ENCODE results near the gene HAUS8. TPM values are rescaled to one million over a fixed set of nuclear protein-coding genes. Genes with fewer than 3 reads are reported as not detected.

Gene HAUS8
- total RNA-seq, 4 donors from 2014 or later: 9.7 to 29.7 (median 10.1) TPM

DNA sequence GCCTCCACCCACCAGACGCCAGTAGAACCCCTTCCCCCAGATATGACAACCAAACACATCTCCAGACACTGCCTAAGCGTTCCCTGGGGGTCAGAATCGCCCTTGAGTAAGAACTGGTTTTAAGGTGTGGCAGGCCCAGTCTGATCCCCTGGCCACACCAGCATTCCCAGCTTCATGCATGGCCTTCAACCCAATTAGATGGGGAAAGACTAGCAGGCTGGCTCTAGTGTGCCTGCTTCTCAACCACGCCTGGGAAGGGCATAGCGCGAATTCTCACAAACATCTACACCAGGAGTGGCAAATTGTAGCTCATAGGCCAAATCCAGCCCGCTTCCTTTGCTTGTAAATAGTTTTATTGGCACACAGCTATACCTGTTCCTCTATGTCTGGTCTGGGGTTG is 13.6 kb downstream of the HAUS8 start:
- Histone ChIP-seq H3K4me1 (peaks cover 0 to 5% (median 0%) of the 10 kb centered on the region in 4 donors), H3K4me3 (no peak overlapping the region), H3K27ac (no peak overlapping the region), H3K27me3 (no peaks in the 10 kb centered on the region), H3K36me3 (peaks cover 0 to 23% (median 0%) of the 10 kb centered on the region in 3 donors), H3K9me3 (no peaks in the 10 kb centered on the region)
- no peak for DNase-seq
- TF ChIP-seq, protein P1, sequence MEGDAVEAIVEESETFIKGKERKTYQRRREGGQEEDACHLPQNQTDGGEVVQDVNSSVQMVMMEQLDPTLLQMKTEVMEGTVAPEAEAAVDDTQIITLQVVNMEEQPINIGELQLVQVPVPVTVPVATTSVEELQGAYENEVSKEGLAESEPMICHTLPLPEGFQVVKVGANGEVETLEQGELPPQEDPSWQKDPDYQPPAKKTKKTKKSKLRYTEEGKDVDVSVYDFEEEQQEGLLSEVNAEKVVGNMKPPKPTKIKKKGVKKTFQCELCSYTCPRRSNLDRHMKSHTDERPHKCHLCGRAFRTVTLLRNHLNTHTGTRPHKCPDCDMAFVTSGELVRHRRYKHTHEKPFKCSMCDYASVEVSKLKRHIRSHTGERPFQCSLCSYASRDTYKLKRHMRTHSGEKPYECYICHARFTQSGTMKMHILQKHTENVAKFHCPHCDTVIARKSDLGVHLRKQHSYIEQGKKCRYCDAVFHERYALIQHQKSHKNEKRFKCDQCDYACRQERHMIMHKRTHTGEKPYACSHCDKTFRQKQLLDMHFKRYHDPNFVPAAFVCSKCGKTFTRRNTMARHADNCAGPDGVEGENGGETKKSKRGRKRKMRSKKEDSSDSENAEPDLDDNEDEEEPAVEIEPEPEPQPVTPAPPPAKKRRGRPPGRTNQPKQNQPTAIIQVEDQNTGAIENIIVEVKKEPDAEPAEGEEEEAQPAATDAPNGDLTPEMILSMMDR (IDR thresholded peaks at IDR 0.05): no peak
- no peak for TF ChIP-seq POLR2A (IDR thresholded peaks at IDR 0.05)

DNA sequence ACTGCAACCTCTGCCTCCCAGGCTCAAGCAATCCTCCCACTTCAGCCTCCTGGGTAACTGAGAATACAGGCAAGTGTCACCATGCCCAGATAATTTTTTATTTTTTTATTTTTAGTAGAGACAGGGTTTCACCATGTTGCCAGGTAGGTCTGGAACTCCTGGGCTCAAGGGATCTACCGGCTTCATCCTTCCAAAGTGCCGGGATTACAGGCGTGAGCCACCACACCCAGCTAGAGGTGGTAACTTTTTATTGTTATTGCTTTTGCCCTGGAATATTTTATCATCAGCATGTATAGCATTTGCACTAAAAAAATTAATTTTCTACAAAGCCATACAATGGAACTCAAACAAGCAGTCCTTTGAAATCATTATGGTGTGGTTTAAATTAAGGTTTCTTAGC is 14.0 kb downstream of the HAUS8 start:
- Histone ChIP-seq H3K4me3 (no peak overlapping the region), H3K27me3 (no peaks in the 10 kb centered on the region), H3K9me3 (no peaks in the 10 kb centered on the region), H3K27ac (no peak overlapping the region), H3K36me3 (peaks cover 0 to 23% (median 0%) of the 10 kb centered on the region in 3 donors), H3K4me1 (peaks cover 0 to 5% (median 0%) of the 10 kb centered on the region in 4 donors)
- no peak for DNase-seq
- TF ChIP-seq, protein P1 (IDR thresholded peaks at IDR 0.05): no peak

GRCh38 chr19:17060802-17061201 is 14.4 kb downstream of the HAUS8 start:
- Histone ChIP-seq H3K4me1 (peaks cover 0 to 5% (median 0%) of the 10 kb centered on the region in 4 donors), H3K36me3 (peaks cover 0 to 23% (median 0%) of the 10 kb centered on the region in 3 donors), H3K9me3 (no peaks in the 10 kb centered on the region), H3K27ac (no peak overlapping the region), H3K27me3 (no peaks in the 10 kb centered on the region), H3K4me3 (no peak overlapping the region)
- DNase-seq: no peak
- no peak for TF ChIP-seq POLR2A (IDR thresholded peaks at IDR 0.05)
- TF ChIP-seq, protein P1 (IDR thresholded peaks at IDR 0.05): no peak

GRCh38 chr19:17058236-17058635 is 17.0 kb downstream of the HAUS8 start:
- peaks cover 0 to 5% (median 0%) of the 10 kb centered on the region in 4 donors for H3K4me1 ChIP-seq

GRCh38 chr19:17055636-17056035 is 19.6 kb downstream of the HAUS8 start:
- Histone ChIP-seq H3K4me1 (no peaks in the 10 kb centered on the region), H3K36me3 (peaks cover 0 to 66% (median 0%) of the 10 kb centered on the region in 3 donors), H3K4me3 (no peak overlapping the region), H3K27ac (no peak overlapping the region), H3K9me3 (no peaks in the 10 kb centered on the region), H3K27me3 (no peaks in the 10 kb centered on the region)
- DNase-seq: no peak
- TF ChIP-seq, protein P1 (IDR thresholded peaks at IDR 0.05): no peak
- TF ChIP-seq POLR2A (IDR thresholded peaks at IDR 0.05): no peak

More at GRCh38 chr19:17058236-17058635, 17.0 kb downstream of the HAUS8 start:
- Histone ChIP-seq H3K4me3 (no peak overlapping the region), H3K36me3 (peaks cover 0 to 40% (median 0%) of the 10 kb centered on the region in 3 donors), H3K27ac (no peak overlapping the region), H3K9me3 (no peaks in the 10 kb centered on the region), H3K27me3 (no peaks in the 10 kb centered on the region)
- no peak for DNase-seq
- TF ChIP-seq, protein P1 (IDR thresholded peaks at IDR 0.05): no peak
- TF ChIP-seq POLR2A (IDR thresholded peaks at IDR 0.05): no peak

DNA sequence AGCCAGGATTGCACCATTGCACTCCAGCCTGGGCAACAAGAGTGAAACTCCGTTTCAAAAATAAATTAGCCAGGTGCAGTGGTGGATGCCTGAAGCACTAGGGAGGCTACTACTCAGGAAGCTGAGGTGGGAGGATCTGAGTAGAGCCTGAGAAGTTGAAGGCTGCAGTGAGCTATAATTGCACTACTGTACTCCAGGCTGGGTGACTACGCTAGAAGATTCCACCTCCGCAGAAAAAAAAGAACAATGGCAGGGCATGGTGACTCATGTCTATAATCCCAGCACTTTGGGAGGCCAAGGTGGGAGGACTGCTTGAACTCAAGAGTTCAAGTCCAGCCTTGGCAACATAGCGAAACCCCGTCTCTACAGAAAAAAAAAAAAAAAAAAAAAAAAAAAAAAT is 20.5 kb downstream of the HAUS8 start:
- Histone ChIP-seq H3K27me3 (no peaks in the 10 kb centered on the region), H3K4me1 (no peaks in the 10 kb centered on the region), H3K4me3 (no peak overlapping the region), H3K9me3 (no peaks in the 10 kb centered on the region), H3K27ac (no peak overlapping the region), H3K36me3 (peaks cover 0 to 74% (median 0%) of the 10 kb centered on the region in 3 donors)
- TF ChIP-seq, protein P1 (IDR thresholded peaks at IDR 0.05): no peak
- TF ChIP-seq POLR2A (IDR thresholded peaks at IDR 0.05): no peak
- DNase-seq: no peak
